MM.1S (cell line): ENCODE results near the gene VAV2.
"Not testable (repeated sequence)": the region's sequence is repeated elsewhere in the genome, so short reads cannot be mapped to it uniquely, and the experiment has no call there.

Source experiments
- DNase-seq: peaks from one replicate; pipeline ENCODE4 v3.0.0-alpha.2; 2015
- H2AFZ ChIP-seq: fragments of 300-600 bp; sonication (generic); 2 replicates; pipeline ENCODE4 v1.6.0; 2016; ENCODE audit warnings: antibody characterized with exemption, low read length
- H3F3A ChIP-seq: fragments of 300-600 bp; sonication (generic); 2 replicates; pipeline ENCODE4 v1.6.1; 2016; ENCODE audit warnings: mild to moderate bottlenecking, antibody characterized with exemption, low read length, moderate library complexity, mixed read lengths; ENCODE audit not compliant: insufficient read depth
- H3K27ac ChIP-seq: fragments of 300-600 bp; sonication (generic); 2 replicates; pipeline ENCODE4 v1.5.1; 2016; ENCODE audit warnings: mild to moderate bottlenecking, low read length
- H3K27me3 ChIP-seq: fragments of 300-600 bp; sonication (generic); replicated peaks from 2 replicates; pipeline ENCODE4 v1.6.0; 2016; ENCODE audit warnings: low read length; ENCODE audit not compliant: insufficient read depth
- H3K36me3 ChIP-seq: fragments of 300-600 bp; sonication (generic); replicated peaks from 2 replicates; pipeline ENCODE4 v1.6.1; 2016; ENCODE audit warnings: mild to moderate bottlenecking, low read length, mixed read lengths; ENCODE audit not compliant: insufficient read depth
- H3K4me1 ChIP-seq: fragments of 300-600 bp; sonication (generic); 2 replicates; pipeline ENCODE4 v1.6.1; 2016; ENCODE audit warnings: low read length, mixed read lengths
- H3K4me2 ChIP-seq: fragments of 300-600 bp; sonication (generic); 2 replicates; pipeline ENCODE4 v1.6.0; 2016; ENCODE audit warnings: low read depth, low read length
- H3K4me3 ChIP-seq: fragments of 300-600 bp; sonication (generic); 2 replicates; pipeline ENCODE4 v1.5.1; 2016; ENCODE audit warnings: low read length, mixed read lengths
- H3K79me2 ChIP-seq: fragments of 300-600 bp; sonication (generic); 2 replicates; pipeline ENCODE4 v1.6.1; 2016; ENCODE audit warnings: mixed run types, low read length, mixed read lengths
- H3K9ac ChIP-seq: fragments of 300-600 bp; sonication (generic); 2 replicates; pipeline ENCODE4 v1.6.1; 2016; ENCODE audit warnings: low read length, mixed read lengths
- H3K9me2 ChIP-seq: fragments of 300-600 bp; sonication (generic); replicated peaks from 2 replicates; pipeline ENCODE4 v1.6.1; 2016; ENCODE audit warnings: mild to moderate bottlenecking, low read length, mixed read lengths; ENCODE audit not compliant: insufficient read depth
- H3K9me3 ChIP-seq: fragments of 300-600 bp; sonication (generic); replicated peaks from 2 replicates; pipeline ENCODE4 v1.6.1; 2016; ENCODE audit warnings: mild to moderate bottlenecking, low read length, mixed read lengths; ENCODE audit not compliant: insufficient read depth
- H4K20me1 ChIP-seq: fragments of 300-600 bp; sonication (generic); 2 replicates; pipeline ENCODE4 v1.6.1; 2016; ENCODE audit warnings: mild to moderate bottlenecking, low read length, moderate library complexity, mixed read lengths; ENCODE audit not compliant: insufficient read depth
- EZH2 ChIP-seq: fragments of 300-600 bp; sonication (generic); optimal IDR thresholded peaks from 2 replicates; pipeline ENCODE3; 2017; ENCODE audit warnings: low read depth, mild to moderate bottlenecking, antibody characterized with exemption, low read length, mixed read lengths
- EZH2phosphoT487 ChIP-seq: fragments of 300-600 bp; sonication (generic); IDR thresholded peaks from 2 replicates; pipeline ENCODE4 v1.6.1; 2018; ENCODE audit warnings: antibody characterized with exemption, low read length
- TF ChIP-seq, protein P1 (sequence below): fragments of 300-600 bp; sonication (generic); IDR thresholded peaks from 2 replicates; pipeline ENCODE4 v1.5.1; 2016; ENCODE audit warnings: antibody characterized with exemption, low read length, mixed read lengths

VAV2 gene

DNA sequence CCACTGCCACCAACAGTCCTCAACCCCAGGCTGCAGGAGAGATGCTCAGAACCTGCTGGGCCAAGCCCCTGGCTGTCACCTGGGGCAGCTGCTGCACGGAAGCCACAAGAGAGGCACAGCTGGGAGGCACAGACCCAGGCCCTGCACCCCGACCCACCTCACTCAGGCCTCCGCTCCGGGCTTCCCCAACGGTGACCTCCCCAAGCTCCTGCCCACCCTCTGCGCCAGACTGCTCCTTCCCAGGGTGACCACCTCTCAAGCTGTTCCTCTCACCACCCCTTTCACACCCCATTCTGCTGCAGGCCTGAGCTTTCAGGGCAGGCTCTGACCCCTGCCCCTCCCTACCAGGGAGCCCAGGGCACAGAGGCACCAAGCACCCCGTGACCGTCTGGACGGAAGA is 33.0 kb downstream of the VAV2 start:
- Histone ChIP-seq H4K20me1 (no peaks in the 10 kb centered on the region), H3K4me3 (no peak overlapping the region), H3K4me2 (no peak overlapping the region), H2AFZ (no peak overlapping the region), H3K9ac (no peak overlapping the region), H3K9me2 (no peaks in the 10 kb centered on the region), H3F3A (no peaks in the 10 kb centered on the region), H3K27me3 (peaks cover 46% of the 10 kb centered on the region), H3K9me3 (no peaks in the 10 kb centered on the region), H3K36me3 (no peaks in the 10 kb centered on the region), H3K4me1 (no peaks in the 10 kb centered on the region), H3K27ac (no peak overlapping the region), H3K79me2 (no peaks in the 10 kb centered on the region)
- TF ChIP-seq, protein P1, sequence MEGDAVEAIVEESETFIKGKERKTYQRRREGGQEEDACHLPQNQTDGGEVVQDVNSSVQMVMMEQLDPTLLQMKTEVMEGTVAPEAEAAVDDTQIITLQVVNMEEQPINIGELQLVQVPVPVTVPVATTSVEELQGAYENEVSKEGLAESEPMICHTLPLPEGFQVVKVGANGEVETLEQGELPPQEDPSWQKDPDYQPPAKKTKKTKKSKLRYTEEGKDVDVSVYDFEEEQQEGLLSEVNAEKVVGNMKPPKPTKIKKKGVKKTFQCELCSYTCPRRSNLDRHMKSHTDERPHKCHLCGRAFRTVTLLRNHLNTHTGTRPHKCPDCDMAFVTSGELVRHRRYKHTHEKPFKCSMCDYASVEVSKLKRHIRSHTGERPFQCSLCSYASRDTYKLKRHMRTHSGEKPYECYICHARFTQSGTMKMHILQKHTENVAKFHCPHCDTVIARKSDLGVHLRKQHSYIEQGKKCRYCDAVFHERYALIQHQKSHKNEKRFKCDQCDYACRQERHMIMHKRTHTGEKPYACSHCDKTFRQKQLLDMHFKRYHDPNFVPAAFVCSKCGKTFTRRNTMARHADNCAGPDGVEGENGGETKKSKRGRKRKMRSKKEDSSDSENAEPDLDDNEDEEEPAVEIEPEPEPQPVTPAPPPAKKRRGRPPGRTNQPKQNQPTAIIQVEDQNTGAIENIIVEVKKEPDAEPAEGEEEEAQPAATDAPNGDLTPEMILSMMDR, result no peak
- TF ChIP-seq EZH2phosphoT487, result no peak
- no peak for TF ChIP-seq EZH2
- no peak for DNase-seq

- TF ChIP-seq, protein P1, result no peak
- TF ChIP-seq EZH2 (no peak), EZH2phosphoT487 (no peak)
- DNase-seq, result no peak
- Histone ChIP-seq H3K9ac (no peak overlapping the region), H3K36me3 (no peaks in the 10 kb centered on the region), H3K27me3 (peaks cover 46% of the 10 kb centered on the region), H3F3A (no peaks in the 10 kb centered on the region), H3K4me2 (no peak overlapping the region), H3K4me3 (no peak overlapping the region), H4K20me1 (no peaks in the 10 kb centered on the region), H3K9me3 (no peaks in the 10 kb centered on the region), H3K27ac (no peak overlapping the region), H3K79me2 (no peaks in the 10 kb centered on the region), H2AFZ (no peak overlapping the region), H3K9me2 (no peaks in the 10 kb centered on the region), H3K4me1 (no peaks in the 10 kb centered on the region)
Observed at GRCh38 chr9:133958756-133959155, 33.4 kb downstream of the VAV2 start.

DNA sequence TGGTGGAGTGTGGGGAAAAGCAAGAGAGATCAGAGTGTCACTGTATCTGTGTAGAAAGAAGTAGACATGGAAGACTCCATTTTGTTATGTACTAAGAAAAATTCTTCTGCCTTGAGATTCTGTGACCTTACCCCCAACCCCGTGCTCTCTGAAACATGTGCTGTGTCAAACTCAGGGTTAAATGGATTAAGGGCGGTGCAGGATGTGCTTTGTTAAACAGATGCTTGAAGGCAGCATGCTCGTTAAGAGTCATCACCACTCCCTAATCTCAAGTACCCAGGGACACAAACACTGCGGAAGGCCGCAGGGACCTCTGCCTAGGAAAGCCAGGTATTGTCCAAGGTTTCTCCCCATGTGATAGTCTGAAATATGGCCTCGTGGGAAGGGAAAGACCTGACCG is 34.4 kb downstream of the VAV2 start:
- not testable (repeated sequence) for H3K9ac ChIP-seq, H3K9me2 ChIP-seq, H3K36me3 ChIP-seq, H2AFZ ChIP-seq, H3K4me1 ChIP-seq, H3K27ac ChIP-seq, H4K20me1 ChIP-seq, H3K4me2 ChIP-seq, H3K4me3 ChIP-seq, H3K9me3 ChIP-seq, H3F3A ChIP-seq, DNase-seq, H3K79me2 ChIP-seq
- peaks cover 42% of the 10 kb centered on the region for H3K27me3 ChIP-seq

GRCh38 chr9:133957328-133957727 is 34.8 kb downstream of the VAV2 start:
- H3K4me2 ChIP-seq, result no peak overlapping the region
- TF ChIP-seq, protein P1, result no peak
- TF ChIP-seq EZH2 (no peak), EZH2phosphoT487 (no peak)

More at GRCh38 chr9:133957328-133957727, 34.8 kb downstream of the VAV2 start:
- Histone ChIP-seq H3K9me2 (no peaks in the 10 kb centered on the region), H3K79me2 (no peaks in the 10 kb centered on the region), H3F3A (no peaks in the 10 kb centered on the region), H3K36me3 (no peaks in the 10 kb centered on the region), H3K4me1 (no peaks in the 10 kb centered on the region), H3K27ac (no peak overlapping the region), H3K9ac (no peak overlapping the region), H2AFZ (no peak overlapping the region), H3K27me3 (peaks cover 41% of the 10 kb centered on the region), H3K9me3 (no peaks in the 10 kb centered on the region), H4K20me1 (no peaks in the 10 kb centered on the region), H3K4me3 (no peak overlapping the region)
- DNase-seq, result no peak
